ENCODE measurements around the gene GPR42.

Gene GPR42

GRCh38 chr19:35337984-35338296, 32.9 kb upstream of the GPR42 start:
- in situ Hi-C loops (cut with HindIII; ENCODE audit: low sequenced_read_pairs) = no loop called here
- no peak for DNase-seq (ENCODE audit: low read depth, low spot score)
- no peak for TF ChIP-seq CTCF (IDR thresholded peaks at IDR 0.05; ENCODE audit: low read depth, low read length)
- H3K4me3 ChIP-seq (ENCODE audit: low read depth, low read length) = no peak overlapping the region

- TF ChIP-seq CTCF (IDR thresholded peaks at IDR 0.05; ENCODE audit: low read depth, low read length) = no peak
- DNase-seq (ENCODE audit: low read depth, low spot score) = no peak
- in situ Hi-C loops (cut with HindIII; ENCODE audit: low sequenced_read_pairs) = no loop called here
- H3K4me3 ChIP-seq (ENCODE audit: low read depth, low read length) = no peak overlapping the region
These were observed 30.4 kb upstream of the GPR42 start for GRCh38 chr19:35340431-35340830.

- in situ Hi-C loops (cut with HindIII; ENCODE audit: low sequenced_read_pairs) = no loop called here
- no peak overlapping the region for H3K4me3 ChIP-seq (ENCODE audit: low read depth, low read length)
- DNase-seq (ENCODE audit: low read depth, low spot score) = no peak
- TF ChIP-seq CTCF (IDR thresholded peaks at IDR 0.05; ENCODE audit: low read depth, low read length) = no peak
These were observed 29.9 kb upstream of the GPR42 start for GRCh38 chr19:35341006-35341405.

- no peak for TF ChIP-seq CTCF (IDR thresholded peaks at IDR 0.05; ENCODE audit: low read depth, low read length)
- in situ Hi-C loops (cut with HindIII; ENCODE audit: low sequenced_read_pairs) = no loop called here
- no peak overlapping the region for H3K4me3 ChIP-seq (ENCODE audit: low read depth, low read length)
- DNase-seq (ENCODE audit: low read depth, low spot score) = no peak
These were observed 29.2 kb upstream of the GPR42 start for GRCh38 chr19:35341565-35342225.

GRCh38 chr19:35342430-35342829, 28.4 kb upstream of the GPR42 start:
- no peak for TF ChIP-seq CTCF (IDR thresholded peaks at IDR 0.05; ENCODE audit: low read depth, low read length)
- in situ Hi-C loops (cut with HindIII; ENCODE audit: low sequenced_read_pairs) = no loop called here
- no peak overlapping the region for H3K4me3 ChIP-seq (ENCODE audit: low read depth, low read length)
- DNase-seq (ENCODE audit: low read depth, low spot score) = no peak

- no peak overlapping the region for H3K4me3 ChIP-seq (ENCODE audit: low read depth, low read length)
- in situ Hi-C loops (cut with HindIII; ENCODE audit: low sequenced_read_pairs) = no loop called here
- no peak for DNase-seq (ENCODE audit: low read depth, low spot score)
- no peak for TF ChIP-seq CTCF (IDR thresholded peaks at IDR 0.05; ENCODE audit: low read depth, low read length)
These were observed 26.3 kb upstream of the GPR42 start for GRCh38 chr19:35344511-35345031.

Measured in astrocyte of the spinal cord (primary cell).